ENCODE data around the gene EVL.

DNA sequence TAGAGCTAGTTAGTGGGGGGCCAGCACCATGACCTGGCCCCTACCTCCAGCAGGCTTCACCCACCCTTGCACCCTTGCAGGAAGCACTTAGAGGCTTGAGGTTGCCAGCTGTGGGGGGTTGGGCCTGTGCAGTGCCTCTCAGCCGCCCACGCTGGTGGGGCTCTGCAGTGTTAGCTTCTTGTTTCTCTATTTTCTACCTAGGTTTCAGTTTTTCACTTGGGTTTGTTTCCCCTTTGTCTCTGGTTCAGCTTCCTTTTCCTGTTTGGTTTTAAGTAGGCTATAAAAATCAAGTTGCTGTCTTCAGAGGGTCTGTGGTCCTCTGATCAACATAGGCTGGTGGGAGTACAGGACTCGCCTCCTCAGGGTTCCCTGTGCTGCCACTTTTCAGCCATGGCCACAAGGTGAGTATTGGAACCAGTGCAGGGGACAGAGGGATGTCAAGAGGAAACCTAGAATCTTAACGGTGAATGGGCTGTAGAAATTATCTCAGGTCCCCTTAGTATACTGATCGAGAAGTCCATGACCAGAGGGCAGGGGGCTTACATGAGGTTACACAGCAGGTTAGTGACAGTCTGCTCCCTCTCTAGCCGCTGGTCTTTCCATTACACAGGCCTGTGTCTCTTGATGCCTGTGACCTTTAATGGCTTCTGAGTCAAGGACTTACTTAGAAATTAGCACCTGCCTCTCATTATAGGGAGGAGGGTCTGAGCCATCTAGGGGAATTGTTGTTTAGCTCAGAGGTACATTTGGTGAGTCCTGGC is at the start of gene EVL:
- TF ChIP-seq, protein P1, sequence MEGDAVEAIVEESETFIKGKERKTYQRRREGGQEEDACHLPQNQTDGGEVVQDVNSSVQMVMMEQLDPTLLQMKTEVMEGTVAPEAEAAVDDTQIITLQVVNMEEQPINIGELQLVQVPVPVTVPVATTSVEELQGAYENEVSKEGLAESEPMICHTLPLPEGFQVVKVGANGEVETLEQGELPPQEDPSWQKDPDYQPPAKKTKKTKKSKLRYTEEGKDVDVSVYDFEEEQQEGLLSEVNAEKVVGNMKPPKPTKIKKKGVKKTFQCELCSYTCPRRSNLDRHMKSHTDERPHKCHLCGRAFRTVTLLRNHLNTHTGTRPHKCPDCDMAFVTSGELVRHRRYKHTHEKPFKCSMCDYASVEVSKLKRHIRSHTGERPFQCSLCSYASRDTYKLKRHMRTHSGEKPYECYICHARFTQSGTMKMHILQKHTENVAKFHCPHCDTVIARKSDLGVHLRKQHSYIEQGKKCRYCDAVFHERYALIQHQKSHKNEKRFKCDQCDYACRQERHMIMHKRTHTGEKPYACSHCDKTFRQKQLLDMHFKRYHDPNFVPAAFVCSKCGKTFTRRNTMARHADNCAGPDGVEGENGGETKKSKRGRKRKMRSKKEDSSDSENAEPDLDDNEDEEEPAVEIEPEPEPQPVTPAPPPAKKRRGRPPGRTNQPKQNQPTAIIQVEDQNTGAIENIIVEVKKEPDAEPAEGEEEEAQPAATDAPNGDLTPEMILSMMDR (conservative IDR thresholded peaks at IDR 0.05 in 1 of 2, IDR thresholded peaks at IDR 0.05 in 1 of 2; ENCODE audit: low read depth in 1 of 2, low read length in 2 of 2), result no peak
- TF ChIP-seq EZH2 (IDR thresholded peaks at IDR 0.05; ENCODE audit: low read length, missing control alignments), result no peak

Data from fibroblast of lung (primary cell).